ENCODE data around the gene VRK2. TPM values are rescaled to one million over a fixed set of nuclear protein-coding genes. Genes with fewer than 3 reads are reported as not detected.
"Not testable (repeated sequence)": the region's sequence is repeated elsewhere in the genome, so short reads cannot be mapped to it uniquely, and the experiment has no call there.

VRK2 gene
- total RNA-seq, 2 experiments from 2014 or later, result 26.0 to 32.8 TPM

- H3K9me3 Mint-ChIP-seq, result no peaks in the 10 kb centered on the region
- no peak overlapping the region for H3K4me3 Mint-ChIP-seq
- DNase-seq, result no peak
- no peak overlapping the region for H3K27ac Mint-ChIP-seq
- POLR2A ChIA-PET, result no interaction called here
- H3K36me3 Mint-ChIP-seq (ENCODE audit: low read depth), result peaks cover 44% of the 10 kb centered on the region
- CTCF ChIA-PET, result interaction anchor here (1.2 kb wide), 1 partner anchor 12 kb away, joined by 4 read pairs; no protein-coding TSS in a partner anchor
- H3K4me1 Mint-ChIP-seq, result peaks cover 16% of the 10 kb centered on the region
- no peaks in the 10 kb centered on the region for H3K27me3 Mint-ChIP-seq
These were observed 11.3 kb downstream of the VRK2 start for GRCh38 chr2:58057707-58058530.

- H3K27ac Mint-ChIP-seq, result peak overlapping the region; percentile 75
- no peak for DNase-seq
- peak overlapping the region; percentile 8 for H3K4me3 Mint-ChIP-seq
- peaks cover 43% of the 10 kb centered on the region for H3K36me3 Mint-ChIP-seq (ENCODE audit: low read depth)
- no peaks in the 10 kb centered on the region for H3K27me3 Mint-ChIP-seq
- ChIA-PET CTCF (interaction anchor here (1.1 to 1.3 kb wide), 2 partner anchors 12 to 17 kb away, joined by 3 to 5 read pairs; partner anchors contain the start of gene VRK2), POLR2A (interaction anchor here (0.6 kb wide), 1 partner anchor 17 kb away, joined by 3 read pairs; the partner anchor contains the start of gene VRK2)
- H3K4me1 Mint-ChIP-seq, result peaks cover 42% of the 10 kb centered on the region
- H3K9me3 Mint-ChIP-seq, result peaks cover 6% of the 10 kb centered on the region
These were observed 17.0 kb downstream of the VRK2 start for GRCh38 chr2:58063641-58064040.

GRCh38 chr2:58064086-58064485, 17.5 kb downstream of the VRK2 start:
- Mint-ChIP-seq H3K27me3 (no peaks in the 10 kb centered on the region), H3K4me3 (peak overlapping the region; percentile 8), H3K4me1 (peaks cover 42% of the 10 kb centered on the region), H3K36me3 (ENCODE audit: low read depth) (peaks cover 44% of the 10 kb centered on the region), H3K27ac (peak overlapping the region; percentile 75), H3K9me3 (peaks cover 9% of the 10 kb centered on the region)
- DNase-seq, result peak; percentile 53
- POLR2A ChIA-PET, result interaction anchor here (0.6 kb wide), 1 partner anchor 18 kb away, joined by 3 read pairs; the partner anchor contains the start of gene VRK2
- CTCF ChIA-PET, result no interaction called here

GRCh38 chr2:58065248-58065647, 18.6 kb downstream of the VRK2 start:
- H3K27me3 Mint-ChIP-seq, result no peaks in the 10 kb centered on the region
- DNase-seq, result no peak
- POLR2A ChIA-PET, result no interaction called here
- peaks cover 42% of the 10 kb centered on the region for H3K4me1 Mint-ChIP-seq
- H3K4me3 Mint-ChIP-seq, result no peak overlapping the region
- H3K9me3 Mint-ChIP-seq, result peaks cover 10% of the 10 kb centered on the region
- peaks cover 47% of the 10 kb centered on the region for H3K36me3 Mint-ChIP-seq (ENCODE audit: low read depth)
- CTCF ChIA-PET, result no interaction called here
- H3K27ac Mint-ChIP-seq, result no peak overlapping the region

- H3K9me3 Mint-ChIP-seq, result peaks cover 13% of the 10 kb centered on the region
- H3K4me3 Mint-ChIP-seq, result no peak overlapping the region
- peaks cover 51% of the 10 kb centered on the region for H3K36me3 Mint-ChIP-seq (ENCODE audit: low read depth)
- ChIA-PET CTCF (no interaction called here), POLR2A (no interaction called here)
- DNase-seq, result no peak
- no peak overlapping the region for H3K27ac Mint-ChIP-seq
- H3K4me1 Mint-ChIP-seq, result peaks cover 40% of the 10 kb centered on the region
- no peaks in the 10 kb centered on the region for H3K27me3 Mint-ChIP-seq
These were observed 20.4 kb downstream of the VRK2 start for GRCh38 chr2:58067001-58067400.

GRCh38 chr2:58070765-58071164, 24.2 kb downstream of the VRK2 start:
- CTCF ChIA-PET, result no interaction called here
- Mint-ChIP-seq H3K4me3 (no peak overlapping the region), H3K27me3 (no peaks in the 10 kb centered on the region), H3K9me3 (peaks cover 19% of the 10 kb centered on the region), H3K4me1 (peaks cover 17% of the 10 kb centered on the region), H3K27ac (no peak overlapping the region), H3K36me3 (ENCODE audit: low read depth) (peaks cover 65% of the 10 kb centered on the region)
- POLR2A ChIA-PET, result no interaction called here
- DNase-seq, result no peak

- no peak overlapping the region for H3K4me3 Mint-ChIP-seq
- H3K36me3 Mint-ChIP-seq (ENCODE audit: low read depth), result peaks cover 57% of the 10 kb centered on the region
- ChIA-PET POLR2A (no interaction called here), CTCF (no interaction called here)
- no peak for DNase-seq
- H3K27ac Mint-ChIP-seq, result no peak overlapping the region
- peaks cover 6% of the 10 kb centered on the region for H3K4me1 Mint-ChIP-seq
- H3K27me3 Mint-ChIP-seq, result no peaks in the 10 kb centered on the region
- H3K9me3 Mint-ChIP-seq, result peaks cover 19% of the 10 kb centered on the region
These were observed 25.5 kb downstream of the VRK2 start for GRCh38 chr2:58072102-58072501.

- DNase-seq, result no peak
- POLR2A ChIA-PET, result no interaction called here
- Mint-ChIP-seq H3K27me3 (no peaks in the 10 kb centered on the region), H3K27ac (no peak overlapping the region), H3K4me1 (peaks cover 6% of the 10 kb centered on the region), H3K4me3 (no peak overlapping the region), H3K36me3 (ENCODE audit: low read depth) (peaks cover 51% of the 10 kb centered on the region), H3K9me3 (peaks cover 19% of the 10 kb centered on the region)
- CTCF ChIA-PET, result no interaction called here
These were observed 26.4 kb downstream of the VRK2 start for GRCh38 chr2:58073008-58073407.

- peaks cover 43% of the 10 kb centered on the region for H3K36me3 Mint-ChIP-seq (ENCODE audit: low read depth)
- ChIA-PET CTCF (no interaction called here), POLR2A (interaction anchor here (0.6 kb wide), 1 partner anchor 58 kb away, joined by 3 read pairs; no protein-coding TSS in a partner anchor)
- DNase-seq, result no peak
- peaks cover 13% of the 10 kb centered on the region for H3K9me3 Mint-ChIP-seq
- no peaks in the 10 kb centered on the region for H3K27me3 Mint-ChIP-seq
- H3K4me1 Mint-ChIP-seq, result peaks cover 3% of the 10 kb centered on the region
- H3K27ac Mint-ChIP-seq, result no peak overlapping the region
- no peak overlapping the region for H3K4me3 Mint-ChIP-seq
These were observed 27.1 kb downstream of the VRK2 start for GRCh38 chr2:58073751-58074150.

GRCh38 chr2:58081000-58081399, 34.4 kb downstream of the VRK2 start:
- ChIA-PET CTCF (no interaction called here), POLR2A (no interaction called here)
- H3K4me3 Mint-ChIP-seq, result no peak overlapping the region
- H3K36me3 Mint-ChIP-seq (ENCODE audit: low read depth), result peaks cover 8% of the 10 kb centered on the region
- H3K4me1 Mint-ChIP-seq, result no peaks in the 10 kb centered on the region
- no peak for DNase-seq
- no peaks in the 10 kb centered on the region for H3K9me3 Mint-ChIP-seq
- no peaks in the 10 kb centered on the region for H3K27me3 Mint-ChIP-seq
- H3K27ac Mint-ChIP-seq, result no peak overlapping the region

GRCh38 chr2:58089081-58089480, 42.5 kb downstream of the VRK2 start:
- Mint-ChIP-seq H3K4me1 (no peaks in the 10 kb centered on the region), H3K27me3 (no peaks in the 10 kb centered on the region), H3K27ac (no peak overlapping the region), H3K36me3 (ENCODE audit: low read depth) (peaks cover 58% of the 10 kb centered on the region), H3K9me3 (peaks cover 6% of the 10 kb centered on the region), H3K4me3 (no peak overlapping the region)
- ChIA-PET CTCF (no interaction called here), POLR2A (no interaction called here)
- no peak for DNase-seq

- H3K36me3 Mint-ChIP-seq (ENCODE audit: low read depth), result peaks cover 60% of the 10 kb centered on the region
- DNase-seq, H3K27me3 Mint-ChIP-seq, POLR2A ChIA-PET, H3K4me3 Mint-ChIP-seq, H3K27ac Mint-ChIP-seq, H3K4me1 Mint-ChIP-seq, CTCF ChIA-PET: not testable (repeated sequence)
- peaks cover 11% of the 10 kb centered on the region for H3K9me3 Mint-ChIP-seq
These were observed 46.2 kb downstream of the VRK2 start for GRCh38 chr2:58092772-58093171.

- POLR2A ChIA-PET, result no interaction called here
These were observed 50.4 kb downstream of the VRK2 start for GRCh38 chr2:58097025-58097424.

More at GRCh38 chr2:58097025-58097424, 50.4 kb downstream of the VRK2 start:
- DNase-seq, result no peak
- Mint-ChIP-seq H3K9me3 (peaks cover 11% of the 10 kb centered on the region), H3K4me3 (no peak overlapping the region), H3K4me1 (peaks cover 5% of the 10 kb centered on the region), H3K27me3 (no peaks in the 10 kb centered on the region), H3K36me3 (ENCODE audit: low read depth) (peaks cover 33% of the 10 kb centered on the region), H3K27ac (no peak overlapping the region)
- CTCF ChIA-PET, result no interaction called here

All from activated CD4-positive, alpha-beta T cell treated with anti-CD3 and anti-CD28 coated beads, Interleukin-2, amount 10 ng/mL, durations not matched to agents 7 days and 5 days (primary cell).